ENCODE data around the gene UNG. TPM values are rescaled to one million over a fixed set of nuclear protein-coding genes. Genes with fewer than 3 reads are reported as not detected.
"Not testable (repeated sequence)": the region's sequence is repeated elsewhere in the genome, so short reads cannot be mapped to it uniquely, and the experiment has no call there.

The UNG gene
- 10 to 100 TPM; 39.6 to 59.3 TPM for total RNA-seq

GRCh38 chr12:109097435-109098182 is at the start of gene UNG:
TSS of gene UNG (plus strand) at chr12:109097597. CDS start at chr12:109097680, 83 bp downstream.
- TF ChIP-seq POLR2AphosphoS5 (IDR thresholded peaks at IDR 0.05): peak; percentile 89
- TF ChIP-seq POLR2A (IDR thresholded peaks at IDR 0.05): no peak
- TF ChIP-seq CTCF (IDR thresholded peaks at IDR 0.05): no peak
- under 1% methylated on average over 66 of the region's 71 CpGs for WGBS
- peak; percentile 98 for DNase-seq (ENCODE audit: low spot score)
- H3K9me3 ChIP-seq: no peaks in the 10 kb centered on the region
- H3K27me3 ChIP-seq (replicated peaks; ENCODE audit: insufficient read depth): no peaks in the 10 kb centered on the region
- H3K36me3 ChIP-seq: no peaks in the 10 kb centered on the region
- intact Hi-C loops (cut with DNase I): loop anchor here (10.0 kb wide), 2 partner anchors 293 to 453 kb away; no protein-coding TSS in a partner anchor
- H3K4me1 ChIP-seq (replicated peaks): no peaks in the 10 kb centered on the region
- peak within 1 kb of the TSS; percentile 87 to 92 for H3K27ac ChIP-seq
- H3K4me3 ChIP-seq: peak within 1 kb of the TSS; percentile 54 to 79

- intact Hi-C loops (cut with DNase I); DNase-seq (ENCODE audit: low spot score); H3K27ac ChIP-seq; H3K4me3 ChIP-seq; H3K27me3 ChIP-seq (replicated peaks; ENCODE audit: insufficient read depth); H3K9me3 ChIP-seq; H3K36me3 ChIP-seq; H3K4me1 ChIP-seq (replicated peaks): not testable (repeated sequence)
- 79% methylated on average over 3 of the region's 3 CpGs for WGBS
Observed at GRCh38 chr12:109048706-109049105, 48.7 kb upstream of the UNG start.

- H3K4me3 ChIP-seq; H3K27me3 ChIP-seq (replicated peaks; ENCODE audit: insufficient read depth); DNase-seq (ENCODE audit: low spot score); H3K27ac ChIP-seq; intact Hi-C loops (cut with DNase I); H3K4me1 ChIP-seq (replicated peaks); H3K36me3 ChIP-seq; H3K9me3 ChIP-seq: not testable (repeated sequence)
- WGBS: 69% methylated on average over 8 of the region's 8 CpGs
Observed at GRCh38 chr12:109049794-109050193, 47.6 kb upstream of the UNG start.

GRCh38 chr12:109052097-109052413 is 45.3 kb upstream of the UNG start:
- H3K27ac ChIP-seq: peak overlapping the region; percentile 83 to 87
- no peaks in the 10 kb centered on the region for H3K4me1 ChIP-seq (replicated peaks)
- no peaks in the 10 kb centered on the region for H3K27me3 ChIP-seq (replicated peaks; ENCODE audit: insufficient read depth)
- intact Hi-C loops (cut with DNase I): no loop called here
- H3K36me3 ChIP-seq: no peaks in the 10 kb centered on the region
- 10% methylated on average over 6 of the region's 6 CpGs for WGBS
- DNase-seq (ENCODE audit: low spot score): no peak
- H3K9me3 ChIP-seq: no peaks in the 10 kb centered on the region
- H3K4me3 ChIP-seq: peak overlapping the region; percentile 77 to 80
- TF ChIP-seq CTCF (IDR thresholded peaks at IDR 0.05) (no peak), POLR2A (IDR thresholded peaks at IDR 0.05) (no peak), POLR2AphosphoS5 (IDR thresholded peaks at IDR 0.05) (no peak)

- peak; percentile 31 for TF ChIP-seq POLR2A (IDR thresholded peaks at IDR 0.05)
- peak; percentile 93 for TF ChIP-seq POLR2AphosphoS5 (IDR thresholded peaks at IDR 0.05)
- peak in 2 of 4 experiments; percentile 5 to 23 for TF ChIP-seq CTCF (IDR thresholded peaks at IDR 0.05)
- Histone ChIP-seq H3K27ac (peak within 1 kb of the TSS; percentile 83 to 87), H3K36me3 (no peaks in the 10 kb centered on the region), H3K27me3 (replicated peaks; ENCODE audit: insufficient read depth) (no peaks in the 10 kb centered on the region), H3K9me3 (no peaks in the 10 kb centered on the region), H3K4me3 (peak within 1 kb of the TSS; percentile 77 to 80), H3K4me1 (replicated peaks) (no peaks in the 10 kb centered on the region)
- peak; percentile 70 for DNase-seq (ENCODE audit: low spot score)
- under 1% methylated on average over 61 of the region's 61 CpGs for WGBS
- intact Hi-C loops (cut with DNase I): no loop called here
Observed at GRCh38 chr12:109052414-109053323, 44.7 kb upstream of the UNG start, which contains the start of gene USP30. TSS of gene USP30 (plus strand) at chr12:109052576. CDS start at chr12:109052679, 103 bp downstream.
